Cerebellar cortex (tissue), 1 donor: ENCODE data around the gene MAPK14.

ENCODE experiments used
- DNase-seq: peaks from one replicate; pipeline ENCODE4 v3.0.0-alpha.2; 2015; ENCODE audit warnings: low spot score

Gene MAPK14

DNA sequence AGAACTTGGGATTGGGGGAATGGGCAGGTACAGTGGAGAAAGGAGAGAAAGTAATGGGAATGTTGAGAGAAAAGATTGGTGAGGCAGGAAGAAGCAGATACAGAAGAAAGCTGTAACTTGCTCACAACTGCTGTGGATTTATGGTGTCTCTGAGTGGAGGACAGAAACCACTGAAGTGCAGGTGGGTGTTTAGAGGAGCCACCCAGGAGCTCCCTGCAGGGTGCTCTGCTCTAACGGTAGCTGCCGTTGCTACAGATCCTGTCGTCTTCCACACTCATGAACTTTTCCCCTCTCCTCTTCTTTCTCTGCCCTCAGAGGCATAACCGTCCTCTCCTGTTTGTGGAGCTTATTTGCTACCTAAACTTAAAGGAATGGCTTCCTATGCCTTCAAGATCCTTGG, 75.2 kb downstream of the MAPK14 start:
- no peak for DNase-seq

DNA sequence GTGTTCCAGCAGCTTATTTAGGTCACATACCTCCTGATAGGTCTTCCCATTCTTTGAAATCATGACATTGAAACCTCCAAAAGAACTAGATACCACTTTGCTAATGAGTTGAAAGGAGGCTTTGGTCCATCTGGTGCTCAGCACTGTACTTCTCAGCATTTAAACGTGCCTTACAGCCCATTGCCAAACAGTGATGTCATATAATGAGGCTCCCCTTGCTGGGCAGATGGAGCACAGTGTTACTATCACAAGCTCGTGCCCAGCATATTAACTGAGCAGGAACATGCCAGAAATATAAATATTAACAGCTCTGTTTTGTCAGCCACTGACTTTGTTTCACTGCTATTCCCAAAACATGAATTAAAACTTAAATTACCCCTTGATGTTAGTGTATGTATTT, 77.2 kb downstream of the MAPK14 start:
- peak; percentile 93 for DNase-seq

DNA sequence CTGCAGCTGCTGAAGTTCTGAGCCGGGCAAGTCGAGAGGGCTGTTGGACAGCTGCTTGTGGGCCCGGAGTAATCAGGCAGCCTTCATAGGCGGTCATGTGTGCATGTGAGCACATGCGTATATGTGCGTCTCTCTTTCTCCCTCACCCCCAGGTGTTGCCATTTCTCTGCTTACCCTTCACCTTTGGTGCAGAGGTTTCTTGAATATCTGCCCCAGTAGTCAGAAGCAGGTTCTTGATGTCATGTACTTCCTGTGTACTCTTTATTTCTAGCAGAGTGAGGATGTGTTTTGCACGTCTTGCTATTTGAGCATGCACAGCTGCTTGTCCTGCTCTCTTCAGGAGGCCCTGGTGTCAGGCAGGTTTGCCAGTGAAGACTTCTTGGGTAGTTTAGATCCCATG, 81.5 kb downstream of the MAPK14 start:
- no peak for DNase-seq

DNA sequence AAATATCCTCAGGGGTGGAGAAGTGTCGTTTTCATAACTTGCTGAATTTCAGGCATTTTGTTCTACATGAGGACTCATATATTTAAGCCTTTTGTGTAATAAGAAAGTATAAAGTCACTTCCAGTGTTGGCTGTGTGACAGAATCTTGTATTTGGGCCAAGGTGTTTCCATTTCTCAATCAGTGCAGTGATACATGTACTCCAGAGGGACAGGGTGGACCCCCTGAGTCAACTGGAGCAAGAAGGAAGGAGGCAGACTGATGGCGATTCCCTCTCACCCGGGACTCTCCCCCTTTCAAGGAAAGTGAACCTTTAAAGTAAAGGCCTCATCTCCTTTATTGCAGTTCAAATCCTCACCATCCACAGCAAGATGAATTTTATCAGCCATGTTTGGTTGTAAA, 82.4 kb downstream of the MAPK14 start:
- no peak for DNase-seq

DNA sequence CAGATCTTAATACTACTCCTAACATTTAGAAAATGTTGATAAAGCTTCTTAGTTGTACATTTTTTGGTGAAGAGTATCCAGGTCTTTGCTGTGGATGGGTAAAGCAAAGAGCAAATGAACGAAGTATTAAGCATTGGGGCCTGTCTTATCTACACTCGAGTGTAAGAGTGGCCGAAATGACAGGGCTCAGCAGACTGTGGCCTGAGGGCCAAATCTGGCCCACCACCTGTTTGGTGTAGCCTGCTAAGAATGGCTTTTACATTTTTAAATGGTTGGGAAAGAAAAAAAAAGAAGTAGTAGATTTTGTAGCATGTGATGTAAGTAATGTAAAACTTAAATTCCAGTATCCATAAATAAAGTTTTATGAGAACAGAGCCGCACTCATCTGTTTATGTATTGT, 83.3 kb downstream of the MAPK14 start:
- no peak for DNase-seq

DNA sequence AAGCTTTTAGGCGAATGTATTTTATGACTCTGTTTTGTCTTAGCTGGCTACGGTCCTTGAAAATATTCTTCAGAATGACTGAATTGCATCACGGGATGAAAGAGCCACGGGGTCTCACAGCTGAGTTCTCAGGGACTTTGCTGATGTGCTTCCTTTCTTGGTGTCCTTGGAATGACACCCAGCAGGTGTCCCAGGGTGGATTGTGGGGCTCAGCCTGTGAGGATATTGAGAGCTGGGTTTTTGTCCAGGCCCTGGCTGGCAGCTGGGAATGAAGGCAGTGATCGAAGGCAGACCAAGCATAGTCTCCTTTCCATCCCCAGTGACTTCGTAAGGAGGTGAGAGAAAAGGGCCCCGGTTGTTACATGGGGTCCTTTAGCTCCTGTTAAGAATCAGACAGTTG, 83.9 kb downstream of the MAPK14 start:
- no peak for DNase-seq

DNA sequence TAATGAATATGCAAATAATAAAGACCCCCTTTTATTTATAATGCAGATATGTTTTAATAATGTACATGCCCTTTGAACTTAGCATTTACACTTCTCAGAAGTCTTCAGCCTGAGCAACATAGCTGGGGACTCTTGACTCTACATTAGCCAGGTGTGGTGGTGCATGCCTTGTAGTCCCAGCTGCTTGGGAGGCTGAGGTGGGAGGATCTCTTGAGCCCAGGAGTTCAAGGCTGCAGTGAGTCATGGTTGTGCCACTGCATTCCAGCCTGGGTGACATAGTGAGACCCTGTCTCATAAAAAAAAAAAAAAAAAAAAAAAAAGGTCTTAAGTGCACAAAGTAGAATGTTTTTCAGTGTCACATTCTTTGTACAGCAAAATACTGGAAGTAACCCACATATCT, 85.4 kb downstream of the MAPK14 start:
- no peak for DNase-seq

DNA sequence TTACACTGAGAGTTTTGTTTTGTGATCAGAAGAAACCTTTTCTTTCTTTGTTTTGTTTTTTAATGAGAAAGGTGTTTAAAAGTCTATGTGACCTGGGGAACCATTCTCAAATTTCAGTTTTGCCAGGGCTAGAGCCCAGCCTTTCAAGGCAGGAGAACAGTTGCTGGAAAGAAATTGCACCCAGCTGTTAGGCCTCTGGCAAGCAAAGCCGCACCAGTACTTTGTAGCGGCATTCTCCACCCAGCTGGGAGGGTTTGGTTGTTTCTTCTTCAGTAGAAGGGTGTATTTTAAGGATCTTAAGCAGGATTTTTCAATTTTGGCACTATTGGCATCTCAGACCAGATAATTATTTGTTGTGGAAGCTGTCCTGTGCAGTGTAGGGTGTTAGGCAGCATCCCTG, 86.1 kb downstream of the MAPK14 start:
- no peak for DNase-seq

DNA sequence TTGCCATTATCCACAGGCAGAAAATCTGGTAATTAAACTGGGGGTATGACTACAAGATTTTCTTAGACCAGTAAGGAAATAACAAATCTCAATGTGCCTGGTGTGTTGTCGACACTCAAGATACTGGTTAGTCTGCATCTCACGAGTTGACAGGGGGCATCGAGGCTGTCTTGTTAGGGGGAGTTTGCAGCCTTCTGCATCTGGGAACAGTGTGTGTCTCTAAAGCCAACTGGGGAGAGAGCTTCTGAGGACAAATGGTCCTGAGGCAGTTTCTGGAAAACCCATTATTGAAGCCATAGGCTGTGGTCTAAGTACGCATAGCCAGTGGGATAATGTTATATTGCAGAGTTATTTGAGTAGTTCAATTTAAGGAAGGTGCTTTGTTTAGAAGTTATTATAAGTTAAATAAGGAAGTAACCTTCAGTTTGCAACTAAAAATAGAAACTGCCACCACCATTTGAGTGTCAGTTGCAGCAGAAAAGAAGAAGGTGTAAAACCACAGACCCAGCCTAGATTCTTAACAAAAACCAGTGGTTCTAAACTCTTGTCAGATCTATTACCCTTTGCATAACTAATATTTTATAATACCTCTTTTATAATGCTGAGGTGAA, 87.3 kb downstream of the MAPK14 start:
- DNase-seq = no peak

DNA sequence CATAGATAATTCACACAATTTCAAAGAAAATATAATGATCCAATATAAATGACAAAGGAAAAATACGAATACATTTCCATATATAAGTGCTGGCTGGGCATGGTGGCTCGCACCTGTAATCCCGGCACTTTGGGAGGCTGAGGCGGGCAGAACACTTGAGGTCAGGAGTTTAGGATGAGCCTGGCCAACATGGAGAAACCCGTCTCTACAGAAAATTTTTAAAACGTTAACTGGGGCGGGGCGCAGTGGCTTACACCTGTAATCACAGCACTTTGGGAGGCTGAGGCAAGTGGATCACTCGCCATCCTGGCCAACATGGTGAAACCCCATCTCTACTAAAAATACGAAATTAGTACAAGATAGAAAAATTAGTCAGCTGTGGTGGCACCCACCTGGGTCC, 87.8 kb downstream of the MAPK14 start:
- no peak for DNase-seq

DNA sequence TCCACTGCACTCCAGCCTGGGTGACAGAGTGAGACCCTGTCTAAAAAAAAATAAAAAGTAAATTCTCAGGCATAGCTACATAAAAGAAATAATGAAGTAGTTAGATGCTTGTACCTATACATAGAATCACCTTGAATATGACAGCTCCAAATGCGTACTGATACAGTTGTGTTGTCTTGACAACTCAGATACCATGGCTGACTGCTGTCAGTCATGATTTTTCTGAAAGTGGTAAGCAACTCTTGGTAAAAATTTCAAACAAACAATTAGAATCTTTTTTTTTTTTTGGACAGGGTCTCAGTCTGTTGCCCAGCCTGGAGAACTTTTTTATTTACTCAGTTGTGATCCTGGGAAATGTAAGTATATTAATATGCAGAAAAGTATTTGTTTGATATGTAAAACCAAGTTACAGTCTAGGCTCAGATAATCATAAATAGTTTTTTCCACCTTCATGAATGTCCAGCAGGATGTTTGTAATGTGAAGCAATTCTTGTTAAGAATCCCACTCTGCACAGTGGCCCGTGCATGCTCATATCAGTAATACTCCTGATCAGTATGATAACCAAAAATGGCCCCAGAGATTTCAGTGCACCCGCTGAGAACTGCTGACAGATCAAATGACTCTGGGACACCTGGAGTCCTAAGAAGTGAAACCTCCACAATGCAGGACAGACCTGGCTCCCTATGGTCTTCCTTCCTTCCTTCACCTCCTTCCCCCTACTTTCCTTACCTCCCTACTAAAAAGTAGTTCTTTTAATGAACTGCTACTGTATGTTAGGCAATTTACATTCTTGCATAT, 88.7 kb downstream of the MAPK14 start:
- DNase-seq = no peak

DNA sequence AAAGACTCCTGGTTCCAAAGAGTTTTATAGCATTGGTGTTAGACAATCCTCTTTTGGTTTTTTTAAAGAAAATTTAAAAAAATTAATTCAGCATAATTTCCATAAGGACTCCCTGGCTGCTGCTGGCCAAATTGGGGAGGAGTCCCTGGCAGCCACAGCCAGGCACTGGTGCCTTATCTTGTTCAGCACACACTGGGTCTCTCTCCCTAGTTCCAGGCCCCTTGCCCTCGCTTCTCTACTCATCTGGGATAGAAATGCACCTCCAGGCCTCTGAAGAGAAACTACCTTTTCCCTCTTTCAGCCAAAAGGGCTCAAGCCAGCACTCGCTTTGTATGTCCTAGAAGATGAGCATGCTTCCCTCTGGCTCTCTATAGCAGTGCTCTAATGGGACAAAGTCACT, 89.3 kb downstream of the MAPK14 start:
- DNase-seq = no peak

DNA sequence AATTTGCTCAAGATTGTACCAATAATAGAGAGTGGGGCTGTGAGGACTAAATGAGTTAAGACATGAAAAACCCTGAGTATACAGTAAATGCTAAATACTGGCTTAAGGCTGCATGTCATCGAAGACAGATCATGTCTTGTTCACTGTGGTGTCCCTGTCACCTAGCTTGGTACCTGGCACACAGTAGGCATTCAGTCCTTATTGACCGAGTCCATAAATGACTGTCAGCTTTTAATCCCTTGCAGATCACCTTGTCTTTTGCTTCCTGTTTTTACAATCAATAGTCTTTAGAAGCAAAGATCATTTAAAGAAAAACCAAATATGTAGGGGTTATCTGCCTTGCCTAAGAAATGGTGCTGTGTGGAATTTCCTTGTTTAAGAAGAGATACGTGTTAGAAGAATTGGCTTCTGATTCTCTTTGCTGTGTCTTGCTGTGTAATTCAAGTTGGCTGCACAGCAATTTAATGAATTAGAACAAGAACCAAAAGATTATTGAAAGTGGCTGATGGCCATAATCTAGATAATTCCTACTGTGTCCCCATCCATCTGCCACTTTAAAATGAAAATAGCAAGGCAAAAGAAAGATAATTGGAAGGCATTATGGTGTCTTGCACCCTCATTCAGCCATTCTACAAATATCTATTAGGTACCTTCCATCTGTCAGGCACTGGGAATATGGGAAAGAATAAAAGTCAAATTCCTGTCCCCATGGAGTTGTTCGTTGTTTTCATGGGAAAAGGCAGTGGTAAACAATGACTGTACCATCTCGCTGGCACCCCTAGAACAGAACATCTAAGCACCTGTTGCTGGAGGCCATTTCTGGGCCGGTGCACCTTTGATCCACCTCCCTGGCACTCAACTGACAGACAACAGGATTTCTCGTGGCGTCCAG, 90.3 kb downstream of the MAPK14 start:
- no peak for DNase-seq

DNA sequence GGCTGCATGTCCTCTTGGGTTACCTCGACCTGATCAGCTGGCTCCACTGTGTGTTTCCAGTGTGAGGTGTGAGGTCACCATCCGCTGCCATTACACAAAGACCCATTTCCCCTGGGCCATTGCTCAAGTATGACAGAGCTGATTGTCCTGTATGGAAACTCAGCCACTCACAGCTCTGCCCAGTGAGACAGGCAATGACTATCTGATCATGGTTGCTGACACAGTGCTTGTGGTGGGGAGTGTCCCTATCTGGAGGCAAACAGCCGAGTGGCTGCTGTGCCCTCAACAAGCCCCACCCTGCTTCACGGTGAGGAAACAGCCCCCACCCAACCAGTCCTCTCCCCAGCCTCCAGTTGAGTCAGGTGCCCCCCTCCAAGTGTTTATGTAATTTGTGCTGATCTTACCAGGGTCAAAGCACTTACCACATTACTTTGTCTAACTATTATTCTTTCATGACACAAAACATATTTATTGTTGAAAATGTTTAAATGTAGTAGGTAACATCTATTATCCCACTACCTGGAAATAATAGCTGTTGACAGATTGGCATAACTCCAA, 91.0 kb downstream of the MAPK14 start:
- DNase-seq = no peak

DNA sequence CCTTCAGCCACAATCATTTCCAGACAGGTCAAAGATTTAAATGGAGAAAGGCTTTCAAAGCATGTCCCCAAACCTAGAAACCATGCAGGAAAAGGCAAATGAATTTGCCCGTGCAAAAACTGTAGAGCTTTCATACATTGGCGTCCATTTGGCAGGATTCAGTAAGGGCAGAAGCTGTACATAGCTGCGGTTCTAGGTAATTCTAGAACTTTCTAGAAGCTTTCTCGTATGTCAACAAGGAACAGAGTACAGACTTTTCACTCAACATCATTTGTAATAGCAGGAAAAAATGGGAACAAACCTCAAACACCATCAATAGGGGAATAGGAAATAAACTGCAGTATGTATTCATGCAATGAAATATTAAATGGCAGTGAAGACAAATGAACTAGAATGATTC, 91.6 kb downstream of the MAPK14 start:
- no peak for DNase-seq

DNA sequence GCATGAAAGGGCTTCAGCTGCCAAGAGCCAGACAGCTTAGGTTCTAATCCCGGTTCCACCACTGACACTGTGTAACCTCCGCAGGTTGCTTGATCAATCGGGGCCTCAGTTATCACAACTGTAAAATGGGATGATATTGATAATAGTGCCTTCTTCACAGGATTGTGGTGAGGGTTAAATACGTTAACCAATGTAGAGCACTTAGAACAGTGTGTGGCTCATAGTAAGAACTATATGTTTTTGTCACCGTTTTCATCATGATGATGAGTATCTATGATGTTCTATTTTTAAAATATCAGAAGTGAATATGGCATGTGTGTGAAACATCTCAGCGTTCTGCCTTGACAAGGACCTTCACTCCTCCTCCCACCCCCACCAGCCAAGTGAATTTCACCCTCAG, 92.4 kb downstream of the MAPK14 start:
- DNase-seq = no peak

DNA sequence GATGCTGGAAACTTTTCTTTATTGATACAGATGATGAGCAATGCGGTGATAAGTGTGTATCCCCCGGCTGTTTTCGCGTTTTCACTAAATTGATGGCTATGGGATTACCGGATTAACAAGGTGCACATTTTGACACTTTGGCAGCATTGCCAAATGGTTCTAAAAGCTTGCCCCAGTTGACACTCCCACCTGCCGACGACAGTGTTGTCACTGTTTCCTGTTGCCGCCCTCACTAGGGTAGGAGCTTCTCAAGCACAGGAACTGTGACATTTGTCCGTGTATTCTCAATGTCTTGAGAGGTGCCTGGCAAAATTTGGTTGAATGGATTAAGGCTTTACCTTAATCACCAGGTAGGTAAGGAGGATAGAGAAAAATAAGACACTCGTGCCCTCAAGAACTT, 92.9 kb downstream of the MAPK14 start:
- no peak for DNase-seq

DNA sequence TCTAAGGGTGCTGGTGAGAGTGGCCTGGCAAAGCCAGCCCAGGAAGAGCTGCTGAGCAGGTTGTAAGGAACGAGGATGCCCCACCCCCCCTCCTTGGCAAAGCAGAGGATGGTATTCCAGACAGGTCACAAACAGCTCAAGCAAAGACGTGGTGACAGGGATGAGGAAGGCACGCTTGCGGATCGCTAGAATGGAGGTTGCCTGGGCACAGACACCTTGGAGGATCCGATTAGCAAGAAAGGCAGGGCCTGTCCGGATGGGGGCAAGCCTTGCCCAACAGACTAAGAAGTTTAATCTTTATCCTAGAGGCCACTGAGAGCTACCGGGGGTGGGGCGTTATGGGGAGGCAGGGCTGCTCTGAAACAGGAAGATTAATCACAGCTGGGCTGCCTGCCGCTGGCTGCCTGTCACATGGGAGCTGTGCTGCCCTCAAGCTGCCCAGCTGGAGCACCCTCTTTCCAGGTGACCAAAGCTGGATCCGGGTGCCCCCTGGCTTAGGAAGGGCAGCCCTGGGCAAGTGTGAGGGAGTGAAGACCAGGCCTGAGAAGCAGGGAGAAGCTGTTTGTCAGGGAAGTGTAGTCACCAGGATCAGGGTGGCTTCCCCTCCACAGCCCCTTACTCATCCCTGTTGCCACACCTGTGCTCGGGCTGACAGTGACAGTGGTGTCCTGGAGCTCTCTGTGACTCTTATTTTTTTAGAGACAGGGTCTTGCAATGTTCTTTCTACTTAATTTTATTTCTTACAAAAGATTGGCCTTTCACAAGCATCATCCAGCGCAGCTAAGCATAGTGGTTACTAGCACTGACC, 93.6 kb downstream of the MAPK14 start:
- no peak for DNase-seq

DNA sequence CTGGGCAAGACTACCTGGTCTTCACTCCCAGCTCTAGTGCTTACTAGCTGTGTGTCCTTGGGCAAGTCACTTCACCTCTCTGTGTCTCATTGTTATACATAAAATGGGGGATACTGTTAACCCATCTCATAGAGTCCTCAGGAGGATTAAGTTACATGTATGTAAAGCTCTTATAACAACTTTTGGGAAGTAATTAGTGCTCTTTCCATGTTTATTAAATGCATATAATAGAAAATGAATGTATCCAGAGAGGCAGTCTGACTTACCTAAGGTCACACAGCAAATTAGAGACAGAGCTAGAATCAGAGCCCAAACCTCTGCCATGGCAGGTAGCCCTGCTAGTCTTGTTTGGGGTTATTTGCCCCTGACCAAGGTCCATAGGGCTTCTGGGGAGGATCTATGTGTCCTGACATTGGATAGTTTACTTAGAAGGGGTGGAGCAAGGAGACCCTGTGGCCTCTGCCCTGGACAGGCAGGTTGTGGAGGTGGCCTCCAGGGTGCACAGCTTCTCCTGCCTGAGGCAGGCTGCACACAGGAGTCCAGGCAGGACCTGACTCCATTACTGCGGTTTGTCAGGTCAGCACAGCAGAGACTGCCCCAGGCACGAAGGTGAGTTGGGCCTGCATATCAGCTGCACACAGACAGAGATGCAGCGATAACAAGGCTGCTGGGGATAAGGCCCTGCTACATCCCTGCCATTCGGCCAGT, 94.3 kb downstream of the MAPK14 start:
- DNase-seq = no peak

DNA sequence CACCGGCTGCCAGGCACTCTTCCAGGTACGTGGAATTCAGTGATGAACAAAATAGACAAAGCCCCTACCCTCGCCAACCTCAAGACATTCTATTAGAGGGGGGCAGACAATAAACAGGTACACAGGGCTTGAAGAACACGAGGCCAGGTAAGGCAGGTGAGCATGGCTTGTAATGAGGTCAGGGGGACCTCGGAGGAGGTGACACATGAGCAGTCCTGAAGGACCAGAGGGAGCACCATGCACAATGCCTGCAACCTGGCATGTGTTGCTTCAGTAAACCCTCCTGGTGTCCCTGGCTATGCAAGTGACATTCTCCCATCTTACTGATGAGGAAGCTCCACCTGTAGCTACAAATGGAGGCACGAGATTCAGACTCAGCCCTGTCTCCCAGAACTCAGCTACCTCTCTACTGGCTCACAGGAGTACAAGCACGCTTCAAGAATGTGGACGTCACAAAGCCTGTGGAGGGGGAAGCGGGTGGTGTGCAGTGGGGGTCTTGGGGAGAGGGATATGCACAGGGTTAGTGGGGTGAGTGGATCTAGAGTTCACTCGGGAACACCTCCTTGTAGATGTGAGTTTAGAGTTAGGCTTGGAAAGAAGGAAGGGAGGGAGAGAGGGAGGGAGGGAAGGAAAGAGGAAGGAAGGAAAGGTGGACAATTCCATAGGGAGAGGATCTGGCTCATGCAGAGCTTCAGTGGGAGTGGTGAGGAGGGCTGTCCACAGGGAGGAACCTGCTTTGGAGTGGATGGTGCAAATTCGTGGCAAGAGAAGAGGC, 95.1 kb downstream of the MAPK14 start:
- no peak for DNase-seq
